Measurements from ENCODE around the gene SAMD8.
"Not testable (repeated sequence)": the region's sequence is repeated elsewhere in the genome, so short reads cannot be mapped to it uniquely, and the experiment has no call there.

SAMD8 gene

DNA sequence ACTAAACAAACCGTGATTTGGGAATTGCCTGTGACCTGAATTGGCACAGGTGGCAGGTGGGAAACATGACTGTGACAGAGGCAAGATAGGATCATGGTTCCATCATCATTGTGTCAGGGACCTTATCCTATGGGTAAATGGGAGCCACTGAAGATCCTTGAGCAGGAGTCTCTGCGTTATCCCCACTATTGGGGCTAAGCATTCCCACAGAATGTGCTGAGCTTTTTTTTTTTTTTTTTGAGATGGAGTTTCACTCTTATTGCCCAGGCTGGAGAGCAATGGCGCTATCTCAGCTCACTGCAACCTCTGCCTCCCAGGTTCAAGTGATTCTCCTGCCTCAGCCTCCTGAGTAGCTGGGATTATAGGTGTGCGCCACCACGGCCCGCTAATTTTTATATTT, 88.5 kb downstream of the SAMD8 start:
- DNase-seq: not testable (repeated sequence)

DNA sequence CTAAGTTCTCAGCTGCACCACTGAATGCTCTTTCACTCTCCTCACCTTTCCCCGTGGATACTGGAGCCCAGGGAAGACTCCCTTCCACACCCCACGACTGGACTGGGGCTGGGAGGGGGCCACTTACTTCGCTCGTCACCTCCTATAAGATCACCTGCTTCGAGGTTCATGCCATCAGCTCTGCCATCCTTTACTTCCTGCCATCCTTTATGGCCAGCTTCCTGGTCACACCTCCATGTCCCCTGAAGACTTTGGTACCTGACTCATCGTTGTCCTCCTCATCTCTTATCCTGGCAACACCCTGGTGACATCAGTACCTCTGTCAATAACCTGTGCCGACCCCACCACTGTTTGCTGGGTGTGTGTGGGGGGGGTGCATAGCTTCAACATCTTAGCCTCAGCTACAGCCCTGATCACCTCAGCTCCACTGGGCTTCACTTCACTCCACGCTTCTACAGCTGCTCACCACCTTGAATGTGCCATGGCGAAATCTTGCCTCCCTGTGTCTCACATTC, 90.4 kb downstream of the SAMD8 start:
- no peak for DNase-seq

DNA sequence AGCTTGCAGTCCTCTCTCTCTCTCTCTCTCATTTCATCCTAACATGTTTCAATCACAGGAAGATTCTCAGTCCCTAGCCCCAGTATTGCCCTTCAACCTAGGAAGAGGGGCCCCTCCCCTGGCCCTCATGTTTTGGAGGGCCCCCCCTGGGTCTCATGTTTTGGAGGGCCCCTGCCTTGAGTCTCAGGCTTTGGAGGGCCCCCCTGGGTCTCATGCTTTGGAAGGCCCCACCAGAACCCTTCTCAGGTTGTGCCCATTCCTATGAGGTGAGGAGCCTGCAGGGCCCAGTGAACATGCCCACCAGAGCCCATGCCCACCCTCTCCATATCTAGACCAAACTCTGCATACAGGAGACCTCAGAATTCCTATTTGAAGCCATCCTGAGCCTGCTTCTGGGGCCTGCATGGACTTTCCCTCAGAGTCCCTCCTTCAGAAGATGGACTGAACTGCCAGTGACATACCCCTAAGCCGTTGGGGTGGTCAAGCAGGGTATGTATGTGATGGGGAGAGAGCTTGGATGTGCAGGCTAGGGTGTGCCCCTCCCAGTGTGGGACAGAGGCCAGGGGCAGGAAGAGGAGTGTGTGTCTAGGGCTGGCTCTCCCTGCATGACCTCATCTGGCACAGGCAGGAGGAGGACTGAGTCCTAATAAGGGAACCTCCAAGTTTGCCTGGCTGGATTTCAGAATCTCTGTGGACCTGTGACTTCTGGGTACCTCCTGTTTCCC, 91.0 kb downstream of the SAMD8 start:
- DNase-seq: no peak

DNA sequence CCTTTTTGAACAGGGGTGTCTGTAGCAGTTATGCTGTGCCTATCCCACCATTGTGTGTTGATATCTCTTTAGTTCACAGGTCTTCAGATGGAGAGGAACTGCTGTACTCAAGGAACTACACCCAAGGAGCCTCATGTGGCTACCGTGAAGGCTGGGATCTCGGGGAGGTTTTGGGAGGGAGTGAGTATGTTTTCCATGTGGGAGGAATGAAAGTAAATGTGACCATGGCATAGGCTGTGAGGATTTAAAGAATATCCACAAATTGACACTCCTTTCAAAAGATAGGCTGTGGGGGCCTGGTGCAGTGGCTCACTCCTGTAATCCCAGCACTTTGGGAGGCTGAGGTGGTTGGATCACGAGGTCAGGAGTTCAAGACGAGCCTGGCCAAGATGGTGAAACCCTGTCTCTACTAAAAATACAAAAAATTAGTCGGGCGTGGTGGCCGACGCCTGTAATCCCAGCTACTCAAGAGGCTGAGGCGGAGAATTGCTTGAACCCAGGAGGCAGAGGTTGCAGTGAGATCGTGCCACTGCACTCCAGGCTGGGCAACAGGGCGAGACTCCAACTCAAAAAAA, 91.7 kb downstream of the SAMD8 start:
- not testable (repeated sequence) for DNase-seq

DNA sequence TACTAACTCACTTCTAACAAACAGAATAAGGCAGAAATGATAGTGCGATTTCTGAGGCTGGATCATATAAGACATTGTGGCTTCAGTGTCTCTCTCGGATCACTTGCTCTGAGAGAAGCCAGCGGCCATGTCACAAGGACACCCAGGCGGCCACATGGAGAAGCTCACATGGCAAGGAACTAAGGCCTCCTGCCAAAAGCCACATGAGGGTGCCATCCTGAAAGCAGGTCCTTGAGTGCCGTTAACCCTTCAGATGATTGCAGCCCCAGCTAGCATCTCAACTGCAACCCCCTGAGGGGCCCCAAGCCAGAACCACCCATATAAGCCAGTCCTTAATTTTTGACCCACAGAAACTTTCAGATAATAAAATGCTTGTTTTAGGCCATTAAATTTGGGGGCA, 92.3 kb downstream of the SAMD8 start:
- DNase-seq: no peak

DNA sequence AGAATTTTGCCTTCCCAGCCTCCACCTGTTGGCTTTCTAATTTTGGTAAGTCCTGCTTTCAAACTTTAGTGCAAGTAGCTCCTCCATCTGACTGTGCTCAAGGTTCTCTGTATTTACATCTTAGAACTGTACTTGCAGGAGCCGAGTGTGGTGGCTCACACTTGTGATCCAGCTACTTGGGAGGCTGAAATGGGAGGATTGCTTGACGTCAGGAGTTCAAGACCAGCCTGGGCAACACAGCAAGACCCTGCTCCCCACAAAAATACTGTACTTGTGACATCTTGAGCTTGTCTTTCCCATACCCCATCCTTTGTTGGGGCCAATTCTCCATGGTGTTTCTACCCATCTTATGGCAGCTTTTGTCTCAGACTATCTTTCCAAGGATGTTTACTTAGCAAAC, 94.5 kb downstream of the SAMD8 start:
- DNase-seq: no peak

DNA sequence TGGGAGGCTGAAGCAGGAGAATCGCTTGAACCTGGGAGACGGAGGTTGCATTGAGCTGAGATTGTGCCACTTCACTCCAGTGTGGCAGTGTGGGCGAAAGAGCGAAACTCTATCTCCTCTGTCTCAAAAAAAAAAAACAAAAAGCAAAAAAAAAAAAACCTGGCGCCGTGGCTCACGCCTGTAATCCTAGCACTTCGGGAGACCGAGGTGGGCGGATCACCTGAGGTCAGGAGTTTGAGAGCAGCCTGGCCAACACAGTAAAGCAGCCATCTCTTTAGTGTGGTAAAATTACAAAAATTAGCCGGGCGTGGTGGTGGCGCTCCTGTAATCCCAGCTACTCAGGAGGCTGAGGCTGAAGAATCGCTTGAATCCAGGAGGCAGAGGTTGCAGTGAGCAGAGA, 95.2 kb downstream of the SAMD8 start:
- DNase-seq: not testable (repeated sequence)

DNA sequence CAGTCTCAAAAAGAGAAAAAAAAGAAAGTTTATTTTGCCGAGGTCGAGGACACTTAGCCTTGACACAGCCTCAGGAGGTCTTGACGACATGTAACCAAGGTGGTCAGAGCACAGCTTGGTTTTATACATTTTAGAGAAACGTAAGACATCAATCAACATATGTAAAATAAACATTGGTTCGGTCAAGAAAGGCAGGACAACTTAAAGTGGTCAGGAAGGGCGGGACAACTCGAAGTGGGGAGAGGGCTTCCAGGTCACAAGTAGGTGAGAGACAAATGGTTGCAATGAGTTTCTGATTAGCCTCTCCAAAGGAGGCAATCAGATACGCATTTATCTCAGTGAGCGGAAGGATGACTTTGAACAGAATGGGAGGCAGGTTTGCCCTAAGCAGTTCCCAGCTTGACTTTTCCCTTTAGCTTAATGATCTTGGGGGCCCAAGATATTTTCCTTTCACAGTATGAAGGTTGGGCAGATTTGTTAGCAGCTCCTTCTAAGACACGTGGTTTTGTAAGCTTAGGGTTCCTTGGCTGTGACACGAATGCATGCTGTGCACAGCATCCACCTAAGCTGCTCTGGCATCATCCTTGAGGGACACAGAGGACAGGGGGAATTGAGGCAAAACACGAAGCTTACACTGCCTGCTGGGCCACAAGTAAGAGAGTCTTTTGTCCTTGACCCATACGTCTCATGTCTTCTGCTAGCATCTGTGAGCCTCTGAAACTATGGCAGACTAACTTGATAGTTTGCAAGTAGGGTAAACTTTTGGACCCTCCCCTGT, 95.8 kb downstream of the SAMD8 start:
- no peak for DNase-seq

DNA sequence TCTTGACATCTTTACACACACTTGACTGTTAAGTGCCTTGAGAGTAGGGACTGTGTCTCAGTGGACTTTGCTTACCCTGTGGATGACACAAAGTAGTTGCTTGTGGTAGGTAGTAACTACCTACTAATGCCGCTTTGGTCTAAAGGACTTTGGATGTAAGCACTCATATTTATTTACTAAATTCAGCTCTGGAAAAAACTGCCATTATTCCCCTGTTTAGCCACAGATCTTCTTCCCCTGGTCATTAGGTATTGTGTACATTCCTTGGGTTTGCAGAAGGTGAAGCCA, 96.3 kb downstream of the SAMD8 start:
- no peak for DNase-seq

DNA sequence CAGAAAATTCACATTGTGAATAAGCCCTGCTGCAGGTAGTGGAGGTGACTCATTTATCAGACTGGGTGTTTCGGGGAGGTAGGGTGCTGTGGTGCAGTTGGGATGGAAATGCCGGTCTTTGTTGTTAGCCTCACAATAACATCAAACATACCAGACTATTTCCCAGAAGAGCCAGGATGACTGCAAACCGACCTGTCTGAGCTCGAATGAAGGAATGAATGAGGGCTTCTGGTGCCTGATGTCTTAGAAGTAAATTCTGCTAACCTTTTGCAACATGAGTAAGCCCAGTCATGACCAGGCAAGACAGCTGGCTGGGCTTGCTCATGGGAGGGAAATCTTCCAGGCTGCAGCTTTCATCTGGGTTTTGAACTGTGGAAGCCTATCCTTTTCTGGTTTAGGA, 96.7 kb downstream of the SAMD8 start:
- no peak for DNase-seq

DNA sequence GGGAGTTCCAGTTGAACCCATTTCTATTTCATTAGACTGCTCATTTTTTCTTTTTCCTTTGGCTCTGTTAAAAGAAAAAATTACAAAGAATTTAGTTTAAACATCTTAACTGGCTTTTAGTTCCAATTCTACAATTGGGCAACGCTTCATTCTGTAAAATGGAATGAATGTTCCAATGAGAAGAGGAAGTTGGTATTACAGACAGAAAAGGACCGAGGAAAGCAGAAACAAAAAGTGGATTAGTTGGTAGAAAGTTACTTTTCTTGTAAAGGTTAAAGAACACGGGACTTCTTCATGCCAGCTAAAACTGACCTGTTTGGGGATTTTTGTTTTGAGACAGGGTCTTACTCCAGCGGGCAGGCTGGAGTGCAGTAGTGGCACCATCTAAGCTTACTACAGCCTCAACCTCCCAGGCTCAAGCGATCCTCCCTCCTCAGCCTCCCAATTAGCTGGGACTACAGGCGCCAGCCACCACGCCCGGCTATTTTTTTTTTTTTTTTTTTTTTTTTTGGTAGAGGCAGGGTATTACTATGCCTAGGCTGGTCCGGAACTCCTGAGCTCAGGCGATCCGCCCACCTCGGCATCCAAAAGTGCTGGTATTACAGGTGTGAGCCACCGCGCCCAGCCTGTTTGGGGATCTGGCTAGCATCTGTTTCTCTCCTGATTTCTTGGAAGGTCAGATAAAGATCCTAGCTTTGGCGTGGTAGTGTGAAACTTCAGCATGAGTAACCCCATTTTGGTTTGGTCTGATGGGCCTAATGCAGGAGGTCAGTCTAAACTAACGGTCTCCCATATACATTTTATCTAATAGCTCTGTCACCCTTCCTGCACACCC, 97.8 kb downstream of the SAMD8 start:
- no peak for DNase-seq

DNA sequence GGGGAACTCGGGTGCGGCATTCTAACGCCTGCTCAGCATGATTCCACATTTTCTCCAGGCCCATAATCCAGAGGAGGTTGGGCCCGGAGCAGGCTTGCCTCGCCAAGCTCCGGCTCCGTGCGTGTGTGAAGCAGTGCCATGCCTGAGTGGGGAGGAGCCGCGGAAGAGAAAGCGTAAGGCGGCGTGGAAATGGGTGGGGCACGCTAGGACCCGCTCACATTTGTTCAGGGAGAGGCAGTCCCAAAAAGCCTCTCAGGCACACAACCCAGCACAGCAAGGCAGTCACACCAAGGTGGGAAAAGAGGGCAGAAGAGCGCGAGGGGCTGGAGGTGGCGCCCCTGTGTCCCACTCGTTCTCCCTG, 98.4 kb downstream of the SAMD8 start:
- DNase-seq: peak; percentile 82

DNA sequence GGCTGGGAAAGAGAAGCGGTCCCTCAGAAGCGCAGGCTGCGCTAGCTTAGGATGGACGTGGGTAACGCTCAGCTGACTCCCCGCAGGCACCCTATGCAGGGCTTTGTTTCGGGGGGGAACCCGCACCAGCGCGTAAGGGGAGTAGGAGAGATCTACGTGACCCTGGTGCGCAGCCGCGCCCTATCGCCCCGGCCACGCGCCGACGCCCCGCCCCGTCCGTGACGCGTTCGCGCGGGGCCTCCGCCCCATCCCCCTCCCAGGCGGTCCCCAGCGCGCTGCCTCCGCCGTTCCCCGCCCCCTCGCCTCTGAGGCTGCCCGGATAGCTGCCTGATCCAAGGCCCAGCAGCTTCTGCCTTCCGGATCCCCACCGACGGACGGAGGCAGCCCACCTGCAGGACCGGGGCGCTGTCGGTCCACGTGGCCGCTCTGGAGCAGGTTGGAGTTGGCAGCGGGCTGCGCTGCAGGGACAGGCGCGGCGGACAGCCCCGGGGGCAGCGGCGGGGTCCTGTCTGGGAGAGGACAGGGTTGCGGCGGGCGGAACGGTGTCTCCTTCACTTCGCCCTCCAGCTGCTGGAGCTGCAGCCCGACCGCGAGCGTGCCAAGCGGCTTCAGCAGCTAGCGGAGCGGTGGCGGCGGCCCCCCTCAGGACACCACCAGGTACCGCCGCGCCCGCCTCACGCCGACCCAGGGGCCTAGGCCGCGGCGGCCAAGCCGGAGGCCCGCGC, 99.0 kb downstream of the SAMD8 start, which contains the start of gene VDAC2:
Gene VDAC2, plus strand, starts transcription at position 515 of the 725 bp plus-strand sequence. CDS start 363 bp downstream, outside the sequence.
- DNase-seq: peak; percentile 94

DNA sequence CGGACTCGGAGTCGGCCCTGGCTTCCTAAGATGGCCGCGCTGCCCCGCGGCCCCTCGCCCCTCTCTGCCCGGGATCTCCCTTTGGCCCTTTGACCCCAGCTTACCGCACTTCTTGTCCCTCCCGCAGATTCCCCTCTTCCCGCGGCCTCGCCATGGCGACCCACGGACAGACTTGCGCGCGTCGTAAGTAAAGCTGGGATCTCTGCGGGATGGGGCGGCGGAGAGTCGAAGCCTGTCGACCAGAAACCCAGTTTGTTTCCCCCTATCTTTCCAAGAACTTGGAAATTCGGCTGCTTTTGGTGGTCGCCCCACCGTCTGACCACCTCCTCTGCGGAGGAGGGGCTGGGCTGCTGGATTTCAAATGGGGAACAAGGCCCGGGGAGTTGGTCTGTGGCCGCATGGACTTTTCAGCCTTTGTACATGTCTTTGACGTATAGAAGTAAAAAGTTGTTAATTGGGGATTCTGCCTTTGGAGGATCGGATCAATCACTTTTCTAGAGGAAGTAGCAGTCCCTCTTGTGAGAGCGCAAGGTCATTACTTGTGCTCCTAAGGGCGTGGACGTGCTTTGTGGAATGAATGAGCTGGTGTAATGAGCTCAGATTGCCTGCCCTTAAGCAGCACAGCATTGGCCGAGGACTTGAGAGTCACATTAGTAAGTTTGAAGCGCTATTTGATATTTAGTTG, 99.7 kb downstream of the SAMD8 start:
- peak; percentile 79 for DNase-seq

DNA sequence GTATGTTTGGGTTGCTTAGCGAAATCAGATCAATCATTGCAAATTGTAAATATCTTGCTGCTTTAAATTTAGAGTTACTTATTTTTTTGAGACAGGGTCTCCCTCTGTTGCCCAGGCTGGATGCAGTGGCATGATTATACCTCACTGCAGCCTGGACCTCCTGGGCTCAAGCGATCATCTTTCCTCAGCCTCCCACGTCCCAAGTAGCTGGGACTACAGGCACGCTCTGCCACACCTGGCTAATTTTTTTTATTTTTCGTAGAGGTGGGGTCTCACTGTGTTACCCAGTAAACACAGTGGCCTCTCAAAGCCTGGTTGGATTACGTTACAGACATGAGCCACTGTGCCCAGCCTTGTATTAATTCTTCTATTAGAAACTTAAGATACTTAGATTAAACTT, 100.9 kb downstream of the SAMD8 start:
- no peak for DNase-seq

DNA sequence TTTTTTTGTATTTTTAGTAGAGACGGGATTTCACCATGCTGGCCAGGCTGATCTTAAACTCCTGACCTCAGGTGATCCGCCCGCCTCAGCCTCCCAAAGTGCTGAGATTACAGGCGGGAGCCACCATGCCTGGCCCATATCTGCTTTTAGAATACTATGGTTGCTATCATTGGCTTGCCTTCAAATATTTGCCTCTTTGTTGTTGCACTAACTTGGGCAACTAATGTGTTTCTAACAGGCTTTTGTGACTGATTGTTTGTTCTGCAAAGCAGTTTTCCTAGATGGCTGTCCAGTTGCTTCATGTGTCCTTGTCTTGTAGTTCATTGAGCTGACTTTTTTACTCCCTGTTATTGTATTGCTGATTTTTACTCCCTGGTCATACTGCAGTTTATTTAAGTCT, 108.8 kb downstream of the SAMD8 start:
- DNase-seq: no peak

DNA sequence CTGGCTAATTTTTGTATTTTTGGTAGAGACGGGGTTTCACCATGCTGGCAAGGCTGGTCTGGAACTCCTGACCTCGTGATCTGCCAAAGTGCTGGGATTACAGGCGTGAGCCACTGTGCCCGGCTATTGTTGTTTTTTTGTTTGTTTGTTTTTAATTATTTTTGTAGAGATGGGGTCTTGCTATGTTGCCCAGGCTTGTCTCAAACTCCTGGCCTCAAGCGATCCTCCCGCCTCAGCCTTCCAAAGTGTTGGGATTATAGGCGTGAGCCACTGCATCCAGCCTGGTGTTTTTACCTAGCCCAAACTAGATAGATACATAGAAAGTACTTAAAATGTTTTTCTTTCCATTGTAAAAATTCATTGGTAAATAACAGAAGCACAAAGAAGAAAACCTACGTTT, 110.0 kb downstream of the SAMD8 start:
- DNase-seq: not testable (repeated sequence)

DNA sequence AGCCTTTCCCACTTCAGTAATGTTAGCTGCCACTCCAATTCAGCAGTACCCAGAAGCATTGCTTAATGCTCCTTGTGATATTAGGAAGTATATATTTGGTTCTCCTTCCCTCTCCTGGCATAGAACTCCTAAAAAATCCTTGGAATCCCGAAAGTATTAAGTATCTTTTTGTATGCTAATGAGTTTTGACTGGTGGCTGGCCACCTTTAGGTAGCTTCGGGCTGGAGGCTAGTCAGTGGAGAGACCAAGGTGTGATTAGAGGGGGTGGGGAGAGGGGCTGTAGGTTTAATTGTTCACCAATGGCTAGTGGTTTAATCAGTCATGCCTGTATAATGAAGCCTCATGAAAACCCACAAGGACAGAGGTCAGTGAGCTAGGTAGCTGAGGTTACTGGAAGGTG, 112.1 kb downstream of the SAMD8 start:
- no peak for DNase-seq

DNA sequence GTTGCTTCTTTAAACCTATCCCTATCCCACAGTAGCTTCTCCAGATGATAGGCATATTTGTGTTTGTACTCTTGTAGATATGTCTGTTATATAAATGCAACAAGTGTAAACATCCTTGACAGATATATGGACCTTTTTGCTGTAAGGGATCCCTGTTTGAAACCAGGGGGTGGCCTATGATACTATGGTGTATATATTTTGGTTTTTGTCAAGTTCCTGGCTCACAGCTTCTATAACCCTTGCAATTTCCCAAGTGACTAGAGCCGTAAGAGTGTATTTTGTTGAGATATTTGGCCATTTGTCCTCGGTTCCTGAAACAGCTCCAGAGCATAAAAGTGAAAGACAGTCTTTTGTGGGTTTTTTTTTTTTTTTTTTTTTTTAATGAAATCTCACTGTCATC, 114.6 kb downstream of the SAMD8 start:
- no peak for DNase-seq

DNA sequence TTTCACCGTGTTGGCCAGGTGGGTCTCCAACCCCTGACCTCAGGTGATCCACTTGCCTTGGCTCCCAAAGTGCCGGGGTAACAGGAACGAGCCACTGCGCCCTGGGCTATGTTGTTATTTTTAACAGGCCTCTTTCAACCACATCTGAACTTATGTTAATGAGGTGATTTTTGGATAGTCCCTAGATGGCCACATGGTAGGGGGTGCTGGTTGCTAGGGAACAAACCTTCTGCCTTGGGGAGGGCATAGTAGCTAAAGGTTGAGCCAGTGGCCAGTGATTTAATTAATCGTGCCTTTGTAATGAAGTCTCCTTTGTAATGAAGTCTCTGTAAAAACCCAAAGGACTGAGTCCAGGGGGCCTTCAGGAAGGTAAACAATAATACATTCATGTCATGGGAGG, 115.2 kb downstream of the SAMD8 start:
- DNase-seq: no peak

DNA sequence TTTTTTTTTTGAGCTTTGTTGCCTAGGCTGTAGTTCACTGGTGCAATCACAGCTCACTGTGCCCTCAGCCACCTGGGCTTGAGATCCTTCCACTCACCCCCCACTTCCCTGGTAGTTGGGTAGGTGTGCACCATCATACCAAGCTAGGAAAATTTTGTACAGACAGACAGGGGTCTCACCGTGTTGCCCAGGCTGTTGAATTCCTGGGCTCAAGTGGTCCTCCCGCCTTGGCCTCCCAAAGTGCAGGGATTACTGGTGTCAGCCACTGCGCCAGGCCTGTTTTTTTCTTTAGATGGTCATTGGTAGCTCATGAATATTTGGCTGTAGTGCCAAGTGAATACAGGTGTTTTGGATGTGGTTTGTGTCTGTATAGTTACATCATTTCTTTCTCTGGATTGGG, 116.8 kb downstream of the SAMD8 start:
- no peak for DNase-seq

DNA sequence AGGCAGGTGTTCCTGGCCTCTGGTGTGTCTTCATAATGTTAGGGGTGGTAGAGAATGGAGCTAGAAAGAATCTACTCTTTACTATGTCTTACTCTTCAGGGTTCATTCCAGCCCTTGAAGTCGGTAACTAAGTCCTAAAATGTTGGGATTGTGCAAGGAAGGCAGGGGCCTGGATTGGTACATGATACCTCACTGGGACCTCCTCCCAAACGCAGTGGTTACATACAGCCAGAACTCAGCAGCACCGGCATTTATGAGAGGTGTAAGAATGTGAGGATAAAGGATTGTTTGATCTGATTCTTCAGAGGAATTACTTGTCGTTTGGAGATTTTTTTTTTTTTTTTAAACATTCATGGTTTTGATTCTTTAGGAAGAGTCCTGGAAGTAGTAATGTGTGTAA, 117.4 kb downstream of the SAMD8 start:
- no peak for DNase-seq

All from hematopoietic multipotent progenitor cell treated with erythropoietin and hydrocortisone succinate and interleukin-3 and kit ligand, for 6 days (in vitro differentiated cells).